Upper lobe of right lung (tissue), 1 donor: ENCODE measurements around the gene ZNF143. TPM values are rescaled to one million over a fixed set of nuclear protein-coding genes. Genes with fewer than 3 reads are reported as not detected.
A peak's percentile ranks its signal among the peaks of the same experiment; 100 is the strongest.
"Not testable (repeated sequence)": the region's sequence is repeated elsewhere in the genome, so short reads cannot be mapped to it uniquely, and the experiment has no call there.

Experiments used
- ATAC-seq: fragments of 200-7000 bp; cut with Tn5 transposase; one replicate; pipeline ENCODE4 v1.9.1; 2020; ENCODE audit warnings: mild to moderate bottlenecking, moderate library complexity
- DNase-seq: peaks from one replicate; pipeline ENCODE4 v3.0.0-alpha.2; 2020
- H3K27ac ChIP-seq: fragments of 200-600 bp; one replicate; pipeline ENCODE4 v1.8.0; 2022
- H3K27me3 ChIP-seq: fragments of 200-600 bp; one replicate; pipeline ENCODE4 v1.8.0; 2022; ENCODE audit warnings: mild to moderate bottlenecking
- H3K36me3 ChIP-seq: fragments of 200-600 bp; one replicate; pipeline ENCODE4 v1.8.0; 2022
- H3K4me1 ChIP-seq: fragments of 200-600 bp; one replicate; pipeline ENCODE4 v1.8.0; 2022
- H3K4me3 ChIP-seq: fragments of 200-600 bp; one replicate; pipeline ENCODE4 v1.8.0; 2022; ENCODE audit warnings: mild to moderate bottlenecking
- H3K9me3 ChIP-seq: fragments of 200-600 bp; one replicate; pipeline ENCODE4 v1.8.0; 2022
- intact Hi-C: fragments of 100-400 bp; cut with DNase I; formaldehyde crosslinking; loops from one replicate; pipeline ENCODE4 v1.11.0; 2022
- total RNA-seq: library from RNA; stranded (reverse); fragmentation: NEBNext Ultra II Directional; extraction: Animal tissue kit (Norgen Biotek cat#: 25700); gene quantifications from one replicate; pipeline ENCODE4 v1.2.1, GENCODE V29; 2021
- TF ChIP-seq, protein P1 (sequence below): fragments of 200-600 bp; IDR thresholded peaks from one replicate; pipeline ENCODE4 v1.8.0; 2022; ENCODE audit warnings: antibody characterized with exemption
- donor health status: DM: no; HTN: yes; CAD: no; lungs with severe emphysema.

Gene ZNF143
- total RNA-seq, 1 donor from 2014 or later, result 29.6 TPM

DNA sequence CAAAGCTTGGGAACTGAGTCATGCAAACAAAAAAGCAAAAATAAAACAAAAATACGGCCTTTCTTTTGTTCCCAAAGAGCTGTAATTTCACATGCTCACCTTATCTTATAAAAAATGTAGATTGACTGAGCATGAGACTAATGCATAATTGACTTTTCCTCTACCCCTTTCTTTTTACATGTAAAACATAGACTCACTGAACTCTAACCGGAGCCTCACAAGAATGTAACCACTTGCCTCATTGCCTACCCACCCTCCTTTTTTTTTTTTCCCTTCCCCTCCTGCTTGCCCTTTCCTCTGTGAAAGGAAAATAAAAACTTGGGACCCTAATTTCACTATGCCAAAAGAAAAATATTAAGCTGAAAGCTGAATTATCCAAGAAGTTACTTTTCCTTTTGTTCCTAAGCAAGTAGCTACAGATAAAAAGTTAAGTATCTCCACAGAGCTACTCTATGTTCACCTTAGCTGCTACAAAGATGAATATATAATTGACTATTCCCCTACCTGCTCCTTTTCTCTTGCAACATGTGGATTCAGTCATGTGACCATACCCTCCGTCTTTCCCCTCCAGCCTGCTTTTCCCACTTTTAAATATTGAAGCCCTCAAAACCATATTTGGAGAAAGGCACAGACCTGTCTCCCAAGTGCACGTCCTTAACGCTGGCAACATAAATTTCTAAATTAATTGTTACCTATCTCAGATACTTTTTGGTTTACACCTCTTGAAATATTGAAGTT, 73.1 kb downstream of the ZNF143 start:
- Histone ChIP-seq H3K4me1 (no peaks in the 10 kb centered on the region), H3K27me3 (no peaks in the 10 kb centered on the region), H3K9me3 (no peaks in the 10 kb centered on the region), H3K4me3 (no peak overlapping the region), H3K27ac (no peak overlapping the region), H3K36me3 (no peaks in the 10 kb centered on the region)
- TF ChIP-seq, protein P1, sequence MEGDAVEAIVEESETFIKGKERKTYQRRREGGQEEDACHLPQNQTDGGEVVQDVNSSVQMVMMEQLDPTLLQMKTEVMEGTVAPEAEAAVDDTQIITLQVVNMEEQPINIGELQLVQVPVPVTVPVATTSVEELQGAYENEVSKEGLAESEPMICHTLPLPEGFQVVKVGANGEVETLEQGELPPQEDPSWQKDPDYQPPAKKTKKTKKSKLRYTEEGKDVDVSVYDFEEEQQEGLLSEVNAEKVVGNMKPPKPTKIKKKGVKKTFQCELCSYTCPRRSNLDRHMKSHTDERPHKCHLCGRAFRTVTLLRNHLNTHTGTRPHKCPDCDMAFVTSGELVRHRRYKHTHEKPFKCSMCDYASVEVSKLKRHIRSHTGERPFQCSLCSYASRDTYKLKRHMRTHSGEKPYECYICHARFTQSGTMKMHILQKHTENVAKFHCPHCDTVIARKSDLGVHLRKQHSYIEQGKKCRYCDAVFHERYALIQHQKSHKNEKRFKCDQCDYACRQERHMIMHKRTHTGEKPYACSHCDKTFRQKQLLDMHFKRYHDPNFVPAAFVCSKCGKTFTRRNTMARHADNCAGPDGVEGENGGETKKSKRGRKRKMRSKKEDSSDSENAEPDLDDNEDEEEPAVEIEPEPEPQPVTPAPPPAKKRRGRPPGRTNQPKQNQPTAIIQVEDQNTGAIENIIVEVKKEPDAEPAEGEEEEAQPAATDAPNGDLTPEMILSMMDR, result no peak
- ATAC-seq (no peak), DNase-seq (no peak)
- intact Hi-C loops, result loop anchor here (10.0 kb wide), 1 partner anchor 81 kb away; no protein-coding TSS in a partner anchor

DNA sequence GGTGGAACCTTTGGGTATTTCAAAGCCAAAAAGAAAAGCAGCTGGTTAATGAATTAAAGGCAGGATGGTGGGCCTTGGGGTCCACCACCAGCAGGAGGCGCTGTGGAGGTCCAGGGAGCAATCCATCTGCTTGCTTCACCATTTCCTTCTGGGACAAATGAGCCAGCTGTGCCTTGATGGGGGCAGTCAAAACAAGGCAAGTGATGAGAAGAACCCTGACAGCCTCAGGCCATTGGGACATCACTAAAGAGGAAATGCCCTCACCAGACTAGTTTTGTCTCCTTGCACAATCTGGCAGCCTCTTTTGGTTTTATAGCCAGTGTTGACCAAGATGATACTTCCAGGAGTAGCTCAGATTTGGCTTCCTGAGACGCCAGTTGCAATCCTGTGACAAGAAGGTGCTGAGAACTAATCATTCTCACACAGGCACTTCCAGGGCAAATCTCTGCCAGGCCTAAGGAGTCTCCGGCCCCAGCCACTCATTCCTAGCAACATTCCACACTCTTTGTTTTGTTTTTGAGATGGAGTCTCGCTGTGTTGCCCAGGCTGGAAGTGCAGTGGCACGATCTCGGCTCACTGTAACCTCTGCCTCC, 74.5 kb downstream of the ZNF143 start:
- no peak overlapping the region for H3K4me3 ChIP-seq
- H3K9me3 ChIP-seq, result no peaks in the 10 kb centered on the region
- ATAC-seq (peak; percentile 94), DNase-seq (peak; percentile 90)
- H3K27ac ChIP-seq, result no peak overlapping the region
- TF ChIP-seq, protein P1, result peak; percentile 92
- H3K27me3 ChIP-seq, result no peaks in the 10 kb centered on the region
- no peaks in the 10 kb centered on the region for H3K4me1 ChIP-seq
- intact Hi-C loops, result loop anchor here (10.0 kb wide), 1 partner anchor 80 kb away; no protein-coding TSS in a partner anchor
- H3K36me3 ChIP-seq, result no peaks in the 10 kb centered on the region

DNA sequence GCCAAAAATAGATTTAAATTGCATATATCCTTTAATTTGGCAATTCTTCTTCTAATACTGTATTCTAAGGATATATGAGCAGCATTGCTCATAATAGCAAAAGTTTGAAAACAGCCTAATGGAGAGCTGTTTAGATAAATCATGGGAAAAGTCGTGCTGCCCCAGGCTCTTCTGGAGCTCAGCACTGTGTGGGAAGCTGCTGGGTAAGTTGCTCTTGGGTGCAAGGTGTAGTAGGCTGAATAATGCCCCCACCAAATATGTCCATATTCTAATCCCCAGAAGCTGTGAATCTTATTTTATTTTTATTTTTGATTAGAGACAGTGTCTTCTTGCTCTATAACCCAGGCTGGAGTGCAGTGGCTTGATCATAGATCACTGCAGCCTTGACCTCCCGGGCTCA, 77.7 kb downstream of the ZNF143 start:
- no peak for ATAC-seq
- Histone ChIP-seq H3K36me3 (no peaks in the 10 kb centered on the region), H3K9me3 (no peaks in the 10 kb centered on the region), H3K27ac (no peak overlapping the region), H3K4me3 (no peak overlapping the region), H3K27me3 (no peaks in the 10 kb centered on the region), H3K4me1 (no peaks in the 10 kb centered on the region)
- DNase-seq, result no peak
- intact Hi-C loops, result loop anchor here (10.0 kb wide), 1 partner anchor 76 kb away; no protein-coding TSS in a partner anchor
- TF ChIP-seq, protein P1, result no peak

DNA sequence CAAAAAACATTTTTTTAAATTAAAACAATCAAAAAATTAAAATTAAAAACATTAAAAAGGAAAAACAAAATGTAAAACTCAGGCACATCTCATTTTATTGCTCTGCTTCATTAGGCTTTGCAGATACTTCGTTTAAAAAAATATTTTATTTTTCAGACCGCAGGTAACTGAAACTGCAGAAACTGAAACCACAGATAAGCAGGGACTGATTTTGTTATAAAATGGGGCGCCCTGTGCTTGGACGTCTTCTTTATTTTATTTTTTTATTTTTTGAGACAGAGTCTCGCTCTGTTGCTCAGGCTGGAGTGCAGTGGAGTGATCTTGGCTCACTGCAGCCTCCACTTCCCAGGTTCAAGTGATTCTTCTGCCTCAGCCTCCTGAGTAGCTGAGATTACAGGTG, 88.4 kb downstream of the ZNF143 start:
- H3K9me3 ChIP-seq, H3K27me3 ChIP-seq, H3K4me1 ChIP-seq, ATAC-seq, H3K36me3 ChIP-seq, intact Hi-C loops, H3K4me3 ChIP-seq, H3K27ac ChIP-seq, DNase-seq: not testable (repeated sequence)

DNA sequence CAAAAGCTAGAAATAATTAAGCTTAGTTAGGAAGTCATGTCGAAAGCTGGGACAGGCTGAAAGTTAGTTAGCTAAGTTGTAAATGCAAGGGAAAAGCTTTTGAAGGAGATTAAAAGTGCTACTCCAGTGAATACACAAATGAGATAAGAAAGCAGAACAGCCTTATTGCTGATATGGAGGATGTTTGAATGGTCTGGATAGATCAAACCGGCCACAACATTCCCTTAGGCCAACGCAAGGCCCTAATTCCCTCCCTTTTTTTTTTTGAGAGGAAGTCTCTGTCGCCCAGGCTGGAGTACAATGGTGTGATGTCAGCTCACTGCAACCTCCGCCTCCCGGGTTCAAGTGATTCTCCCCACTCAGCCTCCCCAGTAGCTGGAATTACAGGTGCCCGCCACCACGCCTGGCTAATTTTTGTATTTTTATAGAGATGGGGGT, 89.4 kb downstream of the ZNF143 start:
- peak overlapping the region; percentile 42 for H3K27ac ChIP-seq
- no peaks in the 10 kb centered on the region for H3K9me3 ChIP-seq
- H3K4me1 ChIP-seq, result no peaks in the 10 kb centered on the region
- ATAC-seq (peak; percentile 69), DNase-seq (no peak)
- H3K36me3 ChIP-seq, result no peaks in the 10 kb centered on the region
- H3K4me3 ChIP-seq, result no peak overlapping the region
- no peaks in the 10 kb centered on the region for H3K27me3 ChIP-seq
- TF ChIP-seq, protein P1, result no peak
- intact Hi-C loops, result no loop called here

DNA sequence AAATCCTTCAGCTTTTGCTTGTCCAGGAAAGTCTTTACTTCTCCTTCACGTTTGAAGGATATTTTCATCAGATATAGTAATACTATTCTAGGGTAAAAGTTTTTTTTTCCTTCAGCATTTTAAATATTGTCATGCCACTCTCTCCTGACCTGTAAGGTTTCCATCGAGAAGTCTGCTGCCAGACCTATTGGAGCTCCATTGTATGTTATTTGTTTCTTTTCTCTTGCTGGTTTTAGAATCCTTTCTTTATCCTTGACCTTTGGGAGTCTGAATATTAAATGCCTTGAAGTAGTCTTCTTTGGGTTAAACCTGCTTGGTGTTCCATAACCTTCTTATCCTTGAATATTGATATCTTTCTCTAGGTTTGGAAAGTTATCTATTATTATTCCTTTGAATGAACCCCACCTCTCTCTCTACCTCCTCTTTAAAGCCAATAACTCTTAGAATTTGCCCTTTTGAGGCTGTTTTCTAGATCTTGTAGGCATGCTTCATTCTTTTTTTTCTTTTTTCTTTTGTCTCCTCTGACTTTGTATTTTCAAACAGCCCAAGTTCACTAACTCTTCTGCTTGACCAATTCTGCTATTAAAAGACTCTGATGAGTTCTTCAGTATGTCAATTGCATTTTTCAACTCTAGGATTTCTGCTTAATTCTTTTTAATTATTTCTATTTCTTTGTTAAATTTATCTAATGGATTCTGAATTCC, 100.6 kb downstream of the ZNF143 start:
- TF ChIP-seq, protein P1, result no peak
- Histone ChIP-seq H3K27ac (no peak overlapping the region), H3K27me3 (no peaks in the 10 kb centered on the region), H3K9me3 (no peaks in the 10 kb centered on the region), H3K36me3 (no peaks in the 10 kb centered on the region), H3K4me3 (no peak overlapping the region), H3K4me1 (peaks cover 6% of the 10 kb centered on the region)
- ATAC-seq (no peak), DNase-seq (no peak)
- intact Hi-C loops, result no loop called here
